Activated T-cell treated with anti-CD3 and anti-CD28 coated beads, Interleukin-2, amount 50 U/mL, for 48 hours (primary cell): ENCODE results near the gene TSPOAP1.

ENCODE experiments used
- DNase-seq, 2 experiments: peaks; one replicate each; pipeline ENCODE4 v3.0.0-alpha.2; 2020

Gene TSPOAP1

DNA sequence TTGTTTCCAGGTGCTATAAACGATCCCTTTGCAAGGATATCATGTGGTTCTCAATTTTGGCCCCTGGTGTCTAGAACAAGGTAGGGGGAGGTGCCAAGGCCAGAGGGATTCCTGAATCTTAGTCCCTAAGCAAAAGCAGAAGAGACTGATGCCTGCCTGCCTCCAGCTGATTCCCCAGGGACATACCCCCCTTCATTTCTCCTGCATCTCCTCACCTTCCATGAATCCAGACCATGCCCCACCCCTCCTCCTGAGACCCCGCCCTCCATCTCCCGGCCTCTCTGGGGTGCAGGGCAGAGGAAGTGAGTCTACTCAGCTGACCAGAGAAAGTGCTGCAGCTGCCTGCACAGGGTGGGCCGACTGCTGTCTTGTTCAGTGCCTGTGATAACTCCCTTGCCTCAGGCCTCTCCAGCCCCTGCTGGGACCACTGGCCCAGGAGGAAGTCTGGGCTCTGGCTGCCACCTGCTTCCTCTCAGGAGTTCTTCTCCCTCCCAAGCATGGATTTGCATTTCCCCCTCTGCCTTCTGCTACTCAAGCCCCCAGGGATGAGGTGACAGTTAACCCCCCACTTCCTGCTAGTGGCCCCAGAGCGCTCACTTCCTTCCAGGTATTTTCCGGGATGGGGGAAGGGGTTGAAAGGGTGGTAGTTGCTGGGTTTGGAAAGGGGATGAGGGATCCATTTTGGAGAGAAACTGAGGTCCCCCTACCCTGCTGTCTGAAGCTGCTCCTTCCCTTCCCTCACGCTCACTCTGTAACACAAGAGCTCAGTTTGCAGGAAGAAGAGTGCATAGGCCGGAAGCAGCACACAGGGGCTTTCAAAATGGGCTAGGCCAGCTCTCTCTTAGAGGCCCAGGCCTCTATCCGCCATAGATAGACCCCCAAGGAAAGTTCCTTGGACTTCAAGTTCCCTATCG is 10.5 kb upstream of the TSPOAP1 start:
- peak; percentile 93 to 94 for DNase-seq

DNA sequence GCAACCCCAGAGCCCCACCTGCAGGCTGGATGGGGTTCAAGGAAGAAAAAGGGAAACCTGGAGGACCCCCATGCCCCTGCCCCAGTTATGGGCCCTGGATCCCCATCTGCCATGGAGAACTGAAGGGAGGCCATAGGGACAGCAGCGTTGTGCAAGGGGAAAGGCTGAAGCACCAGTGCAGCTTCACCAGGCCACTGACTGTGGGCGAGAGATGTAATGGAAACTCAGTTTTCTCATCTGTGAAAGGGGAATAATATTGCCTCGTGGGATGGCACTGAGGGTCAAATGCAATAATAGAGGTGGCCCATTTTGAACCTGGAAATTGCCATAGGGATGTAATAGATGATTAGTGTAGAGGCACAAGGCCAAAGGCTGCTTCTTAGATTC is 9.9 kb upstream of the TSPOAP1 start:
- DNase-seq = no peak

DNA sequence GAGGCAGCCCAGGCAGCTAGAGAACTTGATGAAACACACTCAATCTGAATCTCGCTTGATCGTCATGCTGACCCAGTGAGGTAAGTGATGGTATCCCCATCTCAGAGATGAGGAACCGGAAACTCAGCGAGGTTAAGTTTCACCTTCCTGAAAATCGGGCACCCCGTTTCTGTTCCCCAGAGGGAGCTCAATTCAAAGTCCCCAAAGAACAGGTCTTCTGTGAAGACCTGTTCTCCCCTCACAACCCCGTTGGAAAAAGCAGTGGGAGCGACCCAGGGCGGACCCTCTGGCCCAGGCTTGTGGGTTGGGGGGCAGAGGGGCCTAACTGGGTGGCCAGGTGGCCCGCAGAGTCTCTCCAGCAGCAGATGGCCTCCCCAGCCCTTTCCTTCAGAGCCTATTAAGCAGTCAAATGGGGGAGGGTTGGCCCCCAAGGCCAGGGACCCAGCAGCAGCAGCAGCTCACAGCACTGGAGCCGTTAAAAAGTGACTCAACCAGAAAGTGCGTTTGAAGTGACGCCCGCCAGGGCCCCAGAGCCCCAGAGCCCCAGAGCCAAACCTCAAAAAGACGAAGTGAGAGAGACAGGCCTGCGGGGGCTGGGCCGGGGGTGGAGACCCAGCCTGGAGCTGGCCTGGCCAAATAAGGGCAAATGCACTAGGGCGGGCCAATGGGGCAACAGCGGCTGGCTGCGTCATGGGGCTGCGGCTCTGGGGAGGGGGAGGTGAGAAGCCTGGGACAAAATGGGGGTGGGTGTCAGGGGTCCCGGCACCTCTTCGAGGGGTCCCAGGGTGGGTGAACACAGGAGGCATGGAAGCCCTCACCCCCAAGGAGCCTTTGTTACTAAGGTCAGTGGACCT is 9.2 kb upstream of the TSPOAP1 start:
- DNase-seq = peak; percentile 95 to 96

DNA sequence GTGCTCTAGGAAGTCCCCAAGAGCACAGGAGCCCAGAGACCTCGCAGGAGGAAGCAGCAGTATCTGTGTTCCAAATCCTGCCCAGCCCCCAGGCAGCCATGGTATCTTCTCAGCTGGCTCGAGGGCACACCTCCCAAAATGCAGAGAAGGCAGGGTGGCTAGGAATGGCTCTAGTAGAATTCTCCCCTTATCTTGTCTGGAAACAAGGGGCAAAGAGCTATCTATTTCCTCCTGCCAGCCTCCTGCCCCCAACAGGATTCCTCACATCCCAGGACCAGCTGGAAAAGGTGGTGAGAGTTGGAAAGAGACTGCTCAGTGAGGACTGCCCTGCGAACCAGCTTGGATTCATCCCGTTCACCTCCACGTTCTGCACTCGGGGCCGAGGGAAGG is 8.6 kb upstream of the TSPOAP1 start:
- peak; percentile 69 to 74 for DNase-seq

- peak; percentile 67 for DNase-seq
Measured at GRCh38 chr17:58336456-58337209, 8.0 kb upstream of the TSPOAP1 start.

DNA sequence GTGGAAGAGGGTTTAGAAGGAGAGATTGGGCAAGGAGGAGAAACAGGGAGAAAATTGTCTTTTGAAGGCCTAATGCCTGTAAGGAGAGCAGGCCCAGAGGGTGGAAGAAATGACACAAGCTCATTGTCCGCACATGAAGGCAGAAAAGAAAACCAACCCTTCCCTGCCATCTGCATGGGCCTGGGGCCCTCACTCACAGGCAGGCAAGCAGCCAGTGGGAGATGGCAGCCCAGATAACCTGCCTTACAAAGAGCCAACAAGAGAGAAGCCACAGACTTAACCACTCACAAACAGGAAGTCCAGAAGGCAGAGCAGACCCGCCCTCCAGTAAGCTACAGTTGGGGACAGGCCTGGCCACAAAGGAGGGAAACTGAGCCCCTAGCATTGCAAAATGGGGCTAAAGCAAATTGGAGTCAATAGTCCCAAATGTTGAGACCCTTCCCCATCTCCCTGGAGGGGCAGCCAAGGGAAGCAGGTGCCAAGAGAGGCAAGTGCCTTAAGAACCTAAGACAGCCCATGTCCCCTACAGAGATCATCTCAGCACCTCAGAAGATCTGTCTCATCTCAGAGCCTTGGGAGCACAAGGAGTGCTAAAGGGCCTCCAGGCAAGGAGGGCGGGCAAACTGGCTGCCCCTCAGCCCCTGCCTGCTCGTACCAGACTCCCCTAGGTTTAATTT is 7.3 kb upstream of the TSPOAP1 start:
- DNase-seq = peak; percentile 81 to 83

GRCh38 chr17:58335061-58335731 is 6.6 kb upstream of the TSPOAP1 start:
- peak; percentile 78 for DNase-seq

DNA sequence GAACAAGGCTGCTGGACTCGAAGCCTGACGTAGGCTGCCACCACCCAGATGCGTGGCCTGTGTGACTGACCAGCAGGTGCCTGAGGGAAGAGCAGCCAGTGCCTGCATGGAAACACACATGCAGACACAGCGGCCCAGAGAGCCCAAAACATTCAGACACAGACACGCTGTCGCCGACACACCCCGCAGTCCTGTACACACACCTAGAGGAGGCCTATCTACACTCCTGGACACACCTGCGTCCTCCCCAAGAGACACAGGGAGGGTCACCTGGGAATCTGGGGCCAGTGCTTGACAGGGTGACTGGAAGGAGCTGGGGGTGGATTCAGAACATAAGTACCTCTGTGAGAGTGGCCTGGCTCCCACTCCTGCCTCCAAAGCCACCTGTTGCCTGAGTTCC is 6.1 kb upstream of the TSPOAP1 start:
- no peak for DNase-seq

GRCh38 chr17:58334256-58334655 is 5.7 kb upstream of the TSPOAP1 start:
- DNase-seq = no peak

- peak; percentile 67 to 70 for DNase-seq
Measured at GRCh38 chr17:58333736-58334207, 5.2 kb upstream of the TSPOAP1 start.

DNA sequence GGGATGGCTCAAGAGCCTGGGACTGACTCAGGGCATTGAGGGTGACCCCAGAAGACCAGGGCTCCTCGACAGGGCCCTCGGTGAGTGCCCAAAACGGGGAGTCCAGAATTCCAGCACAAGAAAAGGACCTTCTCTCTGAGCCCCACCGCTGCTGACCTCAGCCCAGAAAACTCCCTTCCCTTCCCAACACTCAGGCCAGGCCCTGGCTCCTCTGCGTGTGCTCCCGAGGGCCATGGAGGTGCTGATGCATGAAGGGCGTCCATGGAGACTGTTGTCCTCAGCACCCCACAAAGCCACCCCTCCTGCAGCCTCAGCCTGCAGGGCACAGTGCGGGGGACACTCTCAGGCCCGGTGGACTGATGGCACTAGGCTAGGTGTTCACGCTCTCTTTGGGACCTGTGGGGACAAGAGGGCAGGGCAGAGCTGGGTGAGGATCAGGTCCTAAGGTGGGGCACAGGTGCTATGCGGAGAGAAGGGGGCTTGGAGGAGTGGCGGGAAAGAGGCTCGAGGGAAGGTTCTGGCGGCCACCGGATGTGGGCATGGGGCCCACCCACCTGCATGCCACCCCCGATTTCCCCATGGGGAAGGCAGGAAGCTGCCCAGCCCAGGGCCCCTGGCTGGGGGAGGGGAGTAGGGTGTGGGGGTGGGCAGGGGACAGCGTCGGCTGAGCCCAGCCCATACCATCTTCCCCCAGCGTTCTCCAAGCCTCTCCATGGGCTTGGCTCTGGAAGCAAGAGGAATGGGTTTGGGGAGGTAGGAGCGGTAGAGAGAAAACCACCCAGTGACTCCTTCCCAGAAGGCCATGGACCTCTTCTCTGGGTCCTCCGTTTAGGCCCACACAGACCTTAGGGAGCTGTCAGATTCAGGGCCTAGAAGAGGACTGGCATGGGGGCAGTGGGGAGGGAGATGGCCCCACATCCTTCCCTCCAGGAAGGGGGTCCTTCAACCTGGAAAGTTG is 4.5 kb upstream of the TSPOAP1 start:
- peak; percentile 88 to 90 for DNase-seq

DNA sequence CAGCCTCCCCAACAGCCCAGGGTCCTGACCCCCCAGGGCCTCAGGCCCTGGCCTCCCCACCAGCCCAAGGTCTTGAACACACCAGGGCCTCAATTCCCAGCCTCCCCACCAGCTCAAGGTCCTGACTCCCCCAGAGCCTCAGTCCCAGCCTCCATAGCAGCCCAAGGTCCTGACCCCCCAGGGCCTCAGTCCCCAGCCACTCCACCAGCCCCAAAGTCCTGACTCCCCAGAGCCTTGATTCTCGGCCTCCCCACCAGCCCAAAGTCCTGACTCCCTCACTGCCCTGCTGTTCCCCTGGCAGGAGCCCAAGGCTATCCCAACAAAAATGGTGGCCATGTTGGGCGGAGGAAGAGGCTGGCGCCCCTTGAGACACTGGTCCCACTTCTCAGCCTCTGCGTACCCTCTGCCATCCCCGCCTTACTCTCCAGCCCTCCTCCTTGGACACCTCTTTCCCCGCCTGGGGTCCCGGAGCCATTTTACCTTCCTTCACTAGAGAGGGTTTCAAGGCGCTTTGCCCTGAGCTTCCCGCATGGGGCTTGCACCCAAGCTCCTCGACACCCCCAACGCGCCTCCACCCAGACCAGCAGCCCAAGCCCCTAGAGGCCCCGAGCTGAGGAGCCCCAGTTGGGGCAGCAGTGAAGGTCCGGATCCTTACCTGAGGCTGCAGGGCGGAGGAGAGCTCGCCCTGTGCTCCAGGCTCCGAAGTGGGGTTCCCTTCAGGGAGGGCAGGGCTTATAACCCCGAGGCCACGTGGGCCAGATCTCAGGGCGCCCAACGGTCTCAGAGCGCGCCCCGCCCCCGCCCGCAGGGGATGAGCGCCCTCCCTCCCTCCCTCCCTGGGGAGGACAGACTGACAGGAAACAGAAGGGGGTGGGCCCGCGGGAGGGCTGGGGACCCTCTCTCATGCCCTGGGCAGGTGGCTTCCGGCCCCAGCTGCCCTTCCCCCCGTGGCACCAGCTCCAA is 3.5 kb upstream of the TSPOAP1 start:
- peak; percentile 95 for DNase-seq

DNA sequence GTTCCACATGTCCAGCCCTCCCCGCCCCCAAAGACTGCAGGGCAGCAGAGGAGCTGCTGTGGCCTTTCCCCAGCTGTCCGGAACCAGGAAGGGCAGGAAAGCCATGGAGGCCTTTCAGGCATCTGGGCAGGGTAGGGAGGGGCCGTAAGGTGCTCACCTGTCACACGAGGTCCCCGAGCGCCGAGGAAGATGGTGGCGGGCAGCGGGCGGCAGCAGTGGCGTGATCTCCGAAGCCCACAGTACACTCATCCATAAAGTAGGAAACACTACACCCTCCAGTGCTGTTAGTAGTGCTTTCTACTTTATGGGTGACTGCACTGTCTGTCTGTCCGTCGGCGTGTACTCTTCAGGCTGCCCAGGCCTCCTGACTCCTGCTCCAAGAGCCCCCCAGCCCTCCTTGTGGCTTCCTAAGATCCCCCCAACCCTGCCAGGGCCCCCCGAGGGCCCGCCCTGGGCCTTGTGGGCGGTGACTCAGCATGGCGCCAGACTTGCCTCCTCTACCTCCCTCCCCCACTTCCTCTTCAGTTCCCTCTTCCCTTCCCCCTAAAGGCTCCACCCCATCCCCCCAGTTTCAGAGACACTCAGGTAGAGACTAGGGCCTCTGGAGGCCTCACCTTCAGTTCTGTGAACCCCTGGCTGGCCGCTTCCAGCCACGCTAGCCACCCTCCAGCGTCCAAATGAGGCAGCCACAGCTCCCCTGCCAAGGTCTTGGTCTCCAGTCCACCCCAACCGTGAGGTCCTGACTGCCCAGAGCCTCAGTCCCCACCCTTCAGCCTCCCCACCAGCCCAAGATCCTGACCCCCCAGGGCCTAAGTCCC is 2.6 kb upstream of the TSPOAP1 start:
- peak; percentile 82 to 85 for DNase-seq

DNA sequence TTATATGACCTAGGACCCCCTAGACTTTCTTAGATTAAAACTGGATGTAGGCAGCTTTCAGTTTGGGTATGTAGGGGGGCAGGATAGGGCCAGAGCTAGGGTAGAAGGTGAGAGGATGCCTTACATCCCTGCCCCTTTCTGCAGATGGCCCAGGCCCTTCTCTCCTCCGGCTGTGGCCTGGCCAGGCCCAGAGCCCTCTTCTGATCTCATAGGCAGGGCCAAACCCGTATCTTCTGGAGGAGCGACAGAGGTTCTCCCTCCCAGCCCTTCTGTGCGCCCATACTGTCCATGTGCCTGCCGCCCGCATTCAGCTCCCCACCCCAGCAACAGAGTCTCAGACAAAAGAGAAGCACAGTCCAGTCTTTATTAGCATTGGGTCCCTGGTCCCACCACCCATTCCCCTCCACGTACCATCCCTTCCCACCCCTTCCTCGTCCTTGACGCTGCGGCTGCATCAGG is 2.0 kb upstream of the TSPOAP1 start:
- DNase-seq = peak; percentile 69 to 72

DNA sequence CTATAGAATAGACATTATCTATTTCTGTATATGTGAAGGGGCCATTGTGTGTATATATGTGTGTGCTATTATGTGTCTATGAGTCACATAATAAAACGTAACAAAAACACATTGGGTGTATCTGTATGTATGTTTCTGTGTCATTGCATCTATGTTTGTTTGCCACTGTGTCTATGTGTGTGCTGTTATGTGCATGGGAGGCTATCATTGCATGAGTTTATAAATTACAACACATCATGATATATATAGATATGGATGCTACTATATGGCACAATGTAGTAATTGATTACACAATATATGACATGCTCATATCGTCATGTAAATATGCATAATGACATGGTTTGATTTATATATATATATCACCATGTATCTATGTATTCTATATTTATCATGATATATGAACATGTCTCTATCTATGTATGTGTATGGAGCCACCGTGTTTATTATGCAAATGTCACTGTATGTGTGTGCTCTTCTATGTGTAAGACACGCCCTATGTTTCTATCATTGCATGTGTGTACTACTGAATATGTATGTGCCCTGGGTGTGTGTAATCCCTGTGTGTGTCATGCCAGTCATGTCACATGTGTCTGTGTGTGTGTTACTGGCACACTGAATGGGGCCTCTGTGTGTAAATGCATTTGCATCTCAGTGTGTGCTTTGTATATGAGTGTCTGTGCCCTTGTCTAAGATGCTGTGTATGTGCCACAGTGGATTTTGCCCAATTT is 1.4 kb upstream of the TSPOAP1 start:
- peak; percentile 73 to 74 for DNase-seq

DNA sequence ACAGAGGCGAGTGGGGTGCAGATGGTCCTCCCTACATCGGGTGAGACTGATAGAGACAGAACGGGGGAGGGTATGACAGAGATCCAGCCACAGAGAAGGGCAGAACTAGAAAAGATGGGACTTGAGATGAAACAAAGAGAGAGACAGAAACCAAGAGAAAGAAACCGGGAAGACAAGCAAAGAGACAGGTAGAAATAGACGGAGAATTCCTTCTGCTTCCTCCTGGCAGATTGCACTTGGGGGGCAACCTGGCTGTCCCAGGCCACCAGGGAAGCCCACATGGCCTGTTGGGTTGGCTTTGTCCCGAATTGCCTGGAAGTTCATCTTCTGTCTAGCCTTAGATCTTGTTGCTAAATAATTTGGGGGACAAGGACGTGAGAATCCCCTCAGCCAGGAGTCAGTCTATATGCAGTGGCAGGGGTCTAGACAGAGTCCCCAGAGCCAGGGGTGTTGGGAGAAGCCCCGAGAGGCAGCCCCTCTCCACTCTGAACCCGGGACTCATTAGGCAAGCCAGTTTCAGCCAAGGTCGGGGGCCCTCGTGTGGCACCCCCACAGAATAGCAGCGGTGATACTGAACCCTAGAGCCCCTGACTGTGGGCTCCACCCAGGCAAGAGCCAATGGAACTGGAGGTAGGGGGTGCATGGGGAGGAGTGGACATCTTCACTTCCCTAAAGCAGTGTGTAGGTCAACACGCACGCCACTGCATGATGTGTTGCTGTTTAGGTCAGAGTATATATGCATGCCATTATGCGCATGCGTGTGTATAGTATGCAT is 627 bp upstream of the TSPOAP1 start:
- DNase-seq = peak; percentile 94
